Liver (tissue), 3 donors: ENCODE data around the gene ARHGEF7.

Source experiments
- FOXA1 ChIP-seq: IDR thresholded peaks from 2 replicates; pipeline ENCODE4 v1.6.1; 2016; ENCODE audit warnings: antibody characterized with exemption
- GABPA ChIP-seq, 2 donors: IDR thresholded peaks in 1 of 2; conservative IDR thresholded peaks in 1 of 2; 2 replicates each; pipeline ENCODE4 v1.6.1; 2016; ENCODE audit warnings: antibody characterized with exemption in 2 of 2, mild to moderate bottlenecking in 1 of 2, moderate library complexity in 1 of 2
- HNF4G ChIP-seq: IDR thresholded peaks from 2 replicates; pipeline ENCODE4 v1.6.1; 2016; ENCODE audit warnings: antibody characterized with exemption
- RAD21 ChIP-seq, 2 donors: IDR thresholded peaks; 2 replicates each; pipeline ENCODE4 v1.6.1; 2016; ENCODE audit warnings: antibody characterized with exemption in 2 of 2, mild to moderate bottlenecking in 2 of 2
- RXRA ChIP-seq, 2 donors: IDR thresholded peaks; 2 replicates each; pipeline ENCODE4 v1.6.1; 2017 to 2018; ENCODE audit warnings: antibody characterized with exemption in 2 of 2, mild to moderate bottlenecking in 1 of 2
- SP1 ChIP-seq: IDR thresholded peaks from 2 replicates; pipeline ENCODE4 v1.6.1; 2018; ENCODE audit warnings: antibody characterized with exemption, mild to moderate bottlenecking
- TAF1 ChIP-seq: conservative IDR thresholded peaks from 2 replicates; pipeline ENCODE4 v1.6.1; 2016; ENCODE audit warnings: antibody characterized with exemption, mild to moderate bottlenecking
- YY1 ChIP-seq: IDR thresholded peaks from 2 replicates; pipeline ENCODE4 v1.6.1; 2016; ENCODE audit warnings: antibody characterized with exemption, mild to moderate bottlenecking
- TF ChIP-seq, protein P1 (sequence below): IDR thresholded peaks from 2 replicates; pipeline ENCODE4 v1.6.1; 2016; ENCODE audit warnings: antibody characterized with exemption, mild to moderate bottlenecking
- TF ChIP-seq, protein P2 (sequence below): IDR thresholded peaks from 2 replicates; pipeline ENCODE4 v1.6.1; 2016; ENCODE audit warnings: antibody characterized with exemption
- TF ChIP-seq, protein P3 (sequence below): fragments of 150-350 bp; IDR thresholded peaks from 2 replicates; pipeline ENCODE4 v1.5.1; 2017; ENCODE audit warnings: improper control_type of control experiment, low read depth, low read length; ENCODE audit not compliant: missing input control
- TF ChIP-seq, protein P4 (sequence below): IDR thresholded peaks from 2 replicates; pipeline ENCODE4 v1.6.1; 2016; ENCODE audit warnings: antibody characterized with exemption
- TF ChIP-seq, protein P5 (sequence below): IDR thresholded peaks from 2 replicates; pipeline ENCODE4 v1.6.1; 2016; ENCODE audit warnings: antibody characterized with exemption
- donor health status: healthy.
- donor health status: healthy.

DNA sequence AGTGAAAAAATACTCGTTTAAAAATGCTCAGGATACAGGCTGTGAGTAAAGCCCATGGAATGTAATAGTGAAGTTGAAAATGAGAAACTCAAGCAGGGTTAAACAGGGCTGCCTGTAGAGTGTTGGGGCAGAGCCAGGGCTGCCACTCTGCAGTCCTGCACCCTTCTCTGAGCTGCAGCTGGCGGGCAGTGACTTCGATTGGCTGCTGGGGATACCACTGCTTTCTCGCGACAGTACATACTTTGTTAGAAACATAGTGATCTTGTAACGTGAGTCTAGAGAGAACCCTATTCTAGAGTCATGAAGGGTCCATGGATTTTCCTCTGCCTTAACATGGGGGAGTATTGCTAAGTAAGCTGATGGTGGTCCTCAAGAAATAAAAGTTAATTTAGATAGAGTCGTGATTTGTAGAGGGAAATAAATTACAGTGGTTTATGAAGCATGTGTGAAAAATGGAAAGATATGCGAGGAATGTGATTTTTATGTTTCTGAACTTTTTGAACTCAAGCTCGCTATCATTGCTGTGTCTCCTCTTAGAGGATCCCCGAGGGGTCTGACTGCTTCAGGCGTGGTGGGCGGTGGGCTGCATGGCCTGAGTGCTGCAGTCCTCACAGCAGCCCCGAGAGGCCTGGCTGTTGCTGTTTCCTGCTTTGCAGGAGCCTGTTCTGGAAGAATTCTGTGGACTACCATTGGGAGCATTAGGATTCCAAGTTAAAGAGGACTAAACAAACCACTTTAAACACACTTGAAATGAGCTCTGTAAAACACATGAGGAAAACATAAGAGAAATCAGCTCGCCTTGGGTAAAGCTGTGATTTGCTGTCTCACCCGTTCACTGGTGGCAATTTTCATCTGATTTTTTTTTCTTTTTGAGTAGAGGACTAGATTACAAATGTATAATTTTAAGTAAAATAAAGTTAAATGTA, 95.7 kb downstream of the ARHGEF7 start:
- TF ChIP-seq, protein P1, sequence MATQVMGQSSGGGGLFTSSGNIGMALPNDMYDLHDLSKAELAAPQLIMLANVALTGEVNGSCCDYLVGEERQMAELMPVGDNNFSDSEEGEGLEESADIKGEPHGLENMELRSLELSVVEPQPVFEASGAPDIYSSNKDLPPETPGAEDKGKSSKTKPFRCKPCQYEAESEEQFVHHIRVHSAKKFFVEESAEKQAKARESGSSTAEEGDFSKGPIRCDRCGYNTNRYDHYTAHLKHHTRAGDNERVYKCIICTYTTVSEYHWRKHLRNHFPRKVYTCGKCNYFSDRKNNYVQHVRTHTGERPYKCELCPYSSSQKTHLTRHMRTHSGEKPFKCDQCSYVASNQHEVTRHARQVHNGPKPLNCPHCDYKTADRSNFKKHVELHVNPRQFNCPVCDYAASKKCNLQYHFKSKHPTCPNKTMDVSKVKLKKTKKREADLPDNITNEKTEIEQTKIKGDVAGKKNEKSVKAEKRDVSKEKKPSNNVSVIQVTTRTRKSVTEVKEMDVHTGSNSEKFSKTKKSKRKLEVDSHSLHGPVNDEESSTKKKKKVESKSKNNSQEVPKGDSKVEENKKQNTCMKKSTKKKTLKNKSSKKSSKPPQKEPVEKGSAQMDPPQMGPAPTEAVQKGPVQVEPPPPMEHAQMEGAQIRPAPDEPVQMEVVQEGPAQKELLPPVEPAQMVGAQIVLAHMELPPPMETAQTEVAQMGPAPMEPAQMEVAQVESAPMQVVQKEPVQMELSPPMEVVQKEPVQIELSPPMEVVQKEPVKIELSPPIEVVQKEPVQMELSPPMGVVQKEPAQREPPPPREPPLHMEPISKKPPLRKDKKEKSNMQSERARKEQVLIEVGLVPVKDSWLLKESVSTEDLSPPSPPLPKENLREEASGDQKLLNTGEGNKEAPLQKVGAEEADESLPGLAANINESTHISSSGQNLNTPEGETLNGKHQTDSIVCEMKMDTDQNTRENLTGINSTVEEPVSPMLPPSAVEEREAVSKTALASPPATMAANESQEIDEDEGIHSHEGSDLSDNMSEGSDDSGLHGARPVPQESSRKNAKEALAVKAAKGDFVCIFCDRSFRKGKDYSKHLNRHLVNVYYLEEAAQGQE: no peak
- TF ChIP-seq, protein P2, sequence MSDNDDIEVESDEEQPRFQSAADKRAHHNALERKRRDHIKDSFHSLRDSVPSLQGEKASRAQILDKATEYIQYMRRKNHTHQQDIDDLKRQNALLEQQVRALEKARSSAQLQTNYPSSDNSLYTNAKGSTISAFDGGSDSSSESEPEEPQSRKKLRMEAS: no peak
- TF ChIP-seq, protein P3, sequence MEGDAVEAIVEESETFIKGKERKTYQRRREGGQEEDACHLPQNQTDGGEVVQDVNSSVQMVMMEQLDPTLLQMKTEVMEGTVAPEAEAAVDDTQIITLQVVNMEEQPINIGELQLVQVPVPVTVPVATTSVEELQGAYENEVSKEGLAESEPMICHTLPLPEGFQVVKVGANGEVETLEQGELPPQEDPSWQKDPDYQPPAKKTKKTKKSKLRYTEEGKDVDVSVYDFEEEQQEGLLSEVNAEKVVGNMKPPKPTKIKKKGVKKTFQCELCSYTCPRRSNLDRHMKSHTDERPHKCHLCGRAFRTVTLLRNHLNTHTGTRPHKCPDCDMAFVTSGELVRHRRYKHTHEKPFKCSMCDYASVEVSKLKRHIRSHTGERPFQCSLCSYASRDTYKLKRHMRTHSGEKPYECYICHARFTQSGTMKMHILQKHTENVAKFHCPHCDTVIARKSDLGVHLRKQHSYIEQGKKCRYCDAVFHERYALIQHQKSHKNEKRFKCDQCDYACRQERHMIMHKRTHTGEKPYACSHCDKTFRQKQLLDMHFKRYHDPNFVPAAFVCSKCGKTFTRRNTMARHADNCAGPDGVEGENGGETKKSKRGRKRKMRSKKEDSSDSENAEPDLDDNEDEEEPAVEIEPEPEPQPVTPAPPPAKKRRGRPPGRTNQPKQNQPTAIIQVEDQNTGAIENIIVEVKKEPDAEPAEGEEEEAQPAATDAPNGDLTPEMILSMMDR: no peak
- TF ChIP-seq SP1: no peak
- TF ChIP-seq, protein P4, sequence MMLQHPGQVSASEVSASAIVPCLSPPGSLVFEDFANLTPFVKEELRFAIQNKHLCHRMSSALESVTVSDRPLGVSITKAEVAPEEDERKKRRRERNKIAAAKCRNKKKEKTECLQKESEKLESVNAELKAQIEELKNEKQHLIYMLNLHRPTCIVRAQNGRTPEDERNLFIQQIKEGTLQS: no peak
- TF ChIP-seq TAF1: no peak
- no peak for TF ChIP-seq YY1
- TF ChIP-seq GABPA (IDR thresholded peaks at IDR 0.05 in 1 of 2, conservative IDR thresholded peaks at IDR 0.05 in 1 of 2): no peak
- TF ChIP-seq FOXA1: no peak
- TF ChIP-seq RAD21 (IDR thresholded peaks at IDR 0.05): no peak
- TF ChIP-seq HNF4G: no peak
- no peak for TF ChIP-seq RXRA (IDR thresholded peaks at IDR 0.05)
- TF ChIP-seq, protein P5, sequence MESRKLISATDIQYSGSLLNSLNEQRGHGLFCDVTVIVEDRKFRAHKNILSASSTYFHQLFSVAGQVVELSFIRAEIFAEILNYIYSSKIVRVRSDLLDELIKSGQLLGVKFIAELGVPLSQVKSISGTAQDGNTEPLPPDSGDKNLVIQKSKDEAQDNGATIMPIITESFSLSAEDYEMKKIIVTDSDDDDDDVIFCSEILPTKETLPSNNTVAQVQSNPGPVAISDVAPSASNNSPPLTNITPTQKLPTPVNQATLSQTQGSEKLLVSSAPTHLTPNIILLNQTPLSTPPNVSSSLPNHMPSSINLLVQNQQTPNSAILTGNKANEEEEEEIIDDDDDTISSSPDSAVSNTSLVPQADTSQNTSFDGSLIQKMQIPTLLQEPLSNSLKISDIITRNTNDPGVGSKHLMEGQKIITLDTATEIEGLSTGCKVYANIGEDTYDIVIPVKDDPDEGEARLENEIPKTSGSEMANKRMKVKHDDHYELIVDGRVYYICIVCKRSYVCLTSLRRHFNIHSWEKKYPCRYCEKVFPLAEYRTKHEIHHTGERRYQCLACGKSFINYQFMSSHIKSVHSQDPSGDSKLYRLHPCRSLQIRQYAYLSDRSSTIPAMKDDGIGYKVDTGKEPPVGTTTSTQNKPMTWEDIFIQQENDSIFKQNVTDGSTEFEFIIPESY: peak; percentile 52
